Fibroblast of skin of right biceps (primary cell): ENCODE results near the gene ADGB.
"Not testable (repeated sequence)": the region's sequence is repeated elsewhere in the genome, so short reads cannot be mapped to it uniquely, and the experiment has no call there.

Experiments used
- DNase-seq: peaks from one replicate; pipeline ENCODE4 v3.0.0-alpha.2; 2013

Gene ADGB

DNA sequence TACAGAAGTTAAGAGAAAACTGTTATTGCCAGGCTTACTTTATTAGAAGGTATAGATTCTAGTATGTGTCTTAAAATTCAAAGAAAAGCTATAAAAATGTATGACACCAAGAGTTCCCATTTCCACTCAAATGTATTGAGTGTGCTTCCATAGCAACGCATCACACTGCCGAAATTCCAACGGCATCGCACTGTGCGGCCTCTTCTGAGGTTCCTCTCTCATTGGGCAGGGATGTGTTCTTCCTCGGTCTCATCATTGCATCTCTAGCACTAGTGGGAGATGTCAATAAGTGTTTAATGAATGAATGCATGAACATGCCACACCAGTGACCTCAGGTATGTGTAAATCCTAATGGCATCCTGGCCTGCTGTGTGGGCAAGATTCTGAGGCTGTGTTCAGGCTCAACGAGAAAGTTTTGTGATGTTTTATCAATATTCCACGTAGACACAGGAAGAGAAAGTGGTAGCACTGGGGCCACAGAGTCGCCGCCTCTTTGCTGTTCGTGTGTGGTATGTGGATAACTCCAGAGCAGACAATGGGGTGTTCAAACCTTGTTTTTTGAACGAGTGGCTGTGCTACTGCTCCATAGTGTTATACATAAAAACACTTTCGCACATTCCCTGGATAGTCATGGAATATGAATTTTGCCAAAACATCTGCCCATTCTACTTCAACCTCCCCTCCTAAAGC lies 171.6 kb downstream of the ADGB start:
- DNase-seq = no peak

- DNase-seq = peak; percentile 8
Observed at GRCh38 chr6:146770965-146771735, 172.4 kb downstream of the ADGB start.

DNA sequence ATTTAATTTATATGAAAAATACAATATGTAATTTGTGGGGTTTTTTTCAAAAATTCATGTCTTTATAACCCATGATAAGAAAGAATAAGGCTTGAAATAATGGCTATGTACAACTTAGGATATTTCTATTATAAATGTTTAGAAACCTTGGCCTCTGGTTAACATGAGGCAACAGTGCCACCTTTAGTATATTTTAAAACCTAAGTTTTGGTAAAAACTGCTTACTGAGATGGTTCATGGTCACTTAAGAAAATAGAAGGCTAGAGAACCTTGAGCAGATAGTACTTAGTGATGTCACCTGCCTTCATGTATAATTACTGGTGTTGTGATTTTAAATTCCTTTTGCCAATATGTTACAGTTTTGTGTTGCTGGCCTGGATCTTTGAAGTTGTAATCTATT lies 176.4 kb downstream of the ADGB start:
- no peak for DNase-seq

GRCh38 chr6:146781836-146782235 lies 183.1 kb downstream of the ADGB start:
- DNase-seq = no peak

DNA sequence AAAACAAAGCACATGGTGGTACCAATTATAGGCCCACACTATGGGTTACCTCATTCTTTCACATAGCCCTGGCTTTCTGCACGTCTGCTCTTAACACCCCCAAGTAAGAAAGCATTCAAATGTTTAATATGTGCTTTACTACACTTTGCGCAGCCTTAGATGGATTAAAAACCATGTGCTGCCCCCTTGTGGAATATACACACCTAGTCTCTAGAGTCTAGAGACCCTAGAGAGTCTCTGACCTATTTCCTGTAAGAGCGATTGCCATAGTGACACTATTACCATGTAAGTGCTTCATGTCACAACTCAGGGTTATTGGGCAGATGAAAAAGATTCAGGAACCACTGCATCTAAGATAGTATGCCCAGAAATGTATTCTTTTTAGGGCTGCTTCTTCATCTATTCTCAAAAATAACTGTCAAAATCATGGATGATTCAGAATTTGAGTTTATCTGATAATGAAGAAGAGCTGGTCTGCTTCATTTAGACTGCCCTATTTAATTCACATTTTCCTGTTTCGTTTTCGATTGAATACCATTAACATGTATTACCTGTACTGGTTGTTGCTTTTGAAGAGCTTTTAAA lies 186.3 kb downstream of the ADGB start:
- DNase-seq = peak; percentile 42

- peak; percentile 38 for DNase-seq
Observed at GRCh38 chr6:146787876-146788508, 189.2 kb downstream of the ADGB start.

DNA sequence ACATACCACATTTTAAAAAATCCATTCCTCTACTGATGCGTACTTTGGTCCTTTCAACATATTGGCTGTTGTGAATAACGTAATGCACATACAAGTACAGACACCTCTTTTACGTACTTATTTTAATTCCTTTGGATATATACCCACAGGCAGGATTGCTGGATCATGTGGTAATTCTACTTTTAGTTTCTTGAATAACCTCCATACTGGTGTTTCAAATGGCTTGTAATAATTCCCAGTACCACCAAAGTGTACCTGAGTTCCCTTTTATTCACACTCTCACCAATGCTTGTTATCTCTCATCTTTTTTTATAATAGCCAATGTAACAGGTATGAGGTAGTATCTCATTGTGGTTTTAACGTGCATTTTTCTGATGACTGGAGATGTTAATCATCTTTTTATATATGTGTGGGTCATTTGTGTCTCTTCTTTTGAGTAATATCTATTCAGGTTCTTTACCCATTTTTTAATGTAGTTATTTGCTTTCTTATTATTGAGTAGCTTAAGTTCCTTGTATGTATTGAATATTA lies 191.9 kb downstream of the ADGB start:
- DNase-seq = no peak

DNA sequence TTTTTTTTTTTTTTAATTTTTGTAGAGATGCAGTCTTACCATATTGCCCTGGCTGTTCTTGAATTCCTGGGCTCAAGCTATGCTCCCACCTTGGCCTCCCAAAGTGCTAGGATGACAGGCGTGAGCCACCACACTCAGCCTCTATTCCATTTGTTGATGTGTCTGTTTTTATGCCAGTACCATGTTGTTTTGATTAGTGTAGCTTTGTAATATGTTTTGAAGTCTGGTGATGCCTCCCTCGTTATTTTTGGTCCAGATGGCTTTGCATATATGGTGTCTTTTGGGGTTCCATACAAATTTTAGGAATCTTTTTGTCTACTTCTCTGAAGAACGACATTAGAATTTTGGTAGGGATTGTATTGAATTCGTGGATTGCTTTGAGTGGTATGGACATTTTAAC lies 193.2 kb downstream of the ADGB start:
- no peak for DNase-seq

DNA sequence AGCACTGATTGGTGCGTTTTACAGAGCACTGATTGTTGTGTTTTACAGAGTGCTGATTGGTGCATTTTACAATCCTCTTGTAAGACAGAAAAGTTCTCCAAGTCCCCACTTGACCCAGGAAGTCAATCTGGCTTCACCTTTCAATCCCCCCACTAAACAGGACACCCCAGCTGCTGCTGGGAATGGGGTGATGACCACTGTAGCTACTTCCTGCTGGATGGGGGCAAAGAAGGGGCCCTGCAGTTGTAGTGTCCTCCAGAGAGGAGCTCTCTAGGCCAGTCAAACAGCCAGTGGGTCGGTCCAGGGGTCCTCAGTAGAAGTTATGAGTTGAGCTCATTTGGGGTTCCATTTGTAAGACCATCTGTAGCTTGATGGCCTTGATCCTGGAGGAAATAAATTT lies 194.4 kb downstream of the ADGB start:
- DNase-seq = not testable (repeated sequence)

DNA sequence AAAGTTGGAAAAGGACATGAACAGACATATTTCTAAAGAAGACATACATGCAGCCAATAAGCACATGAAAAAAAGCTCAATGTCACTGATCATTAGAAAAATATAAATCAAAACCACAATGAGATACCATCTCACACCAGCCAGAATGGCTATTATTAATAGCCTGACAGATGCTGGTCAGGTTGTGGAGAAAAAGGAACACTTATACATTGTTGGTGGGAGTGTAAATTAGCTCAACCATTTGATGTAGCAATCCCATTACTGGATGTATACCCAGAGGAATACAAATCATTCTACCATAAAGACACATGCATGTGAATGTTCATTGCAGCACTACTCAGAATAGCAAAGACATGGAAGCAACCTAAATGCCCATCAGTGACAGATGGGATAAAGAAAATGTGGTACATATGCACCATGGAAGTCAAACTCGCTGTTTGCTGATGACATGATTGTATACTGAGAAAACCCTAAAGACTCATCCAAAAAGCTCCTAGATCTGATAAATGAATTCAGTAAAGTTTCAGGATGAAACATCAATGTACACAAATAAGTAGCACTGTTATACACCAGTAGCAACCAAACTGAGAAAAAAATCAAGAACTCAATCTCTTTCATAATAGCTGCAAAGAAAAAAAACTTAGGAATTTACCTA lies 196.8 kb downstream of the ADGB start:
- DNase-seq = no peak

DNA sequence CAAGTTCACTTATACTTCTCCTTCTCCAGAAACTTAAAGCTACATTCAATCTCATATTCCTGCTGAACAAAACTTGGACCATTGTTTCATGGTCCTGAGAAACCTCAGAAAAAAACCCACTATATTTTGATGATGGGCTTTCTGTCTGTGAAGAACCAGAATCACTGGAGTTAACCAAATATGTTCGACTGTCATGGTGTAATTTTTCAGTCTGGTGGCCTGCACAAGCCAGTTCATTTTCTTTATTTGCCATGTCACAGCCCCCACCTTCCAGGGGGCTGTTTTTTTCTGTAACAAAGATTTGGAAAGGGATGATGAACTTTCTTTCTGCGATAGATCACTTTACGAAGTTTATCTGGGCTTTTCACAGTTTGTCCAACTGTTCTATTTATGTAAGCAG lies 204.4 kb downstream of the ADGB start:
- not testable (repeated sequence) for DNase-seq

DNA sequence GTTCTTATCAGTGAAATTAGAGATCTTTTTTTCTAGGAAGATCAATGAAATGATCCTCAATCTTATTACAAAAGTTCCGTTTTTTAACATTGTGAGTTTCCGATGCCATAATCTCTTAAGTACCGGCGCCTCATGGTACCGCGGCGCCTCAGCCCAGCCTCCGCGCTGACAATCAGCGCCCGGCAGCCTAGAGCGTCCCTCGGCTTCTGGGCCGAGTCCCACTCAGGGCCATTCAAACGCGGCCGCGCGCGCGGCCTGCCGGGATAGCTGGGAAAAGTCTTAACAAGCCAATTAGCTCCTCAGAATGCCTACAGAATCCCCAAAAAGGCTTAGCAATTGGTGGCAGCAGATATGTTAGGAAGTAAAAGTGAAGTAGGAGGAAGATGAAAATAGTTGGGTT lies 204.8 kb downstream of the ADGB start:
- DNase-seq = no peak

DNA sequence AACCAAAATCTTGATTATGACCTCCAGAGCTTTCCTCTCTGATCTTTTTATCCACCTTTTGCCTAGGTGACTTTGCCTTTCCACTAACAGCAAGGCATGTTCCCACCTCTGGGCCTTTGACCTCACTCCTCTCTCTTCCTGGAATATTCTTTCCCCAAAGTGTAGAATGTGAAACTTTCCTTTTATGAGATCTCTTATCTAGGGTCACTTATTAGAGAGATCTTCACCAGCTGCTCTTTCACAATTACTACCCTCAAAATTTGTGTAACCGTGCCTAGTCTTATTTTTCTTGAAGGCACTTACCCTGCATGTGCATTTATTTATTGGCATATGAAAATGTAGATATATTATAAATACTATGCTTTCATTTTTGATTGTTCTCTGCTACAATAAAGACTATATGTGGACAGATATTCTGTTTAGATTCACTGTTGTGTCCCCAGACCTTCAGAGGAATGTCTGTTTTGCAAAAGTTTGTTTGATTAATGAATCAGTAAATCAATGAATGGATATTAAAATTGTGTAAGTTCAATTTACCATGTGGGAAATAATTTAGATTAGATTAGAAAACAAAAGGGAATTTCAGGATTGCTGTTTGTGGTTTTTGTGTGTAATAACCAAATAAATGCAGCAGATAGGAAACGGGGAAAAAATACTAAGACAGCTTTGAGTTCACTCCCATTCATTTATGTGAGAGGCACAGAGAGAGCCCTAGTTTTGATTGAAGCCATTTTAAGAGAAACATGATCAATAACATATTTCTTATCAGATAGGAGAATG lies 207.0 kb downstream of the ADGB start:
- DNase-seq = no peak

GRCh38 chr6:146809014-146809413 lies 210.2 kb downstream of the ADGB start:
- not testable (repeated sequence) for DNase-seq

GRCh38 chr6:146812811-146813321 lies 214.1 kb downstream of the ADGB start:
- DNase-seq = peak; percentile 65

DNA sequence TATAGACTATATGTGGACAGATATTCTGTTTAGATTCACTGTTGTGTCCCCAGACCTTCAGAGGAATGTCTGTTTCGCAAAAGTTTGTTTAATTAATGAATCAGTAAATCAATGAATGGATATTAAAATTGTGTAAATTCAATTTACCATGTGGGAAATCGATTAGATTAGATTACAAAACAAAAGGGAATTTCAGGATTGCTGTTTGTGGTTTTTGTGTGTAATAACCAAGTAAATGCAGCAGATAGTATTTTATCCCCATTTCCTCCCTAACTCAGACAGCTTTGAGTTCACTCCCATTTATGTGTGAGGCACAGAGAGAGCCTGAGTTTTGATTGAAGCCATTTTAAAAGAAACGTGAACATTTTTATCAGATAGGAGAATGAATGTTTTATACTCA lies 214.8 kb downstream of the ADGB start:
- peak; percentile 51 for DNase-seq

GRCh38 chr6:146814148-146814750 lies 215.5 kb downstream of the ADGB start:
- peak; percentile 12 for DNase-seq

DNA sequence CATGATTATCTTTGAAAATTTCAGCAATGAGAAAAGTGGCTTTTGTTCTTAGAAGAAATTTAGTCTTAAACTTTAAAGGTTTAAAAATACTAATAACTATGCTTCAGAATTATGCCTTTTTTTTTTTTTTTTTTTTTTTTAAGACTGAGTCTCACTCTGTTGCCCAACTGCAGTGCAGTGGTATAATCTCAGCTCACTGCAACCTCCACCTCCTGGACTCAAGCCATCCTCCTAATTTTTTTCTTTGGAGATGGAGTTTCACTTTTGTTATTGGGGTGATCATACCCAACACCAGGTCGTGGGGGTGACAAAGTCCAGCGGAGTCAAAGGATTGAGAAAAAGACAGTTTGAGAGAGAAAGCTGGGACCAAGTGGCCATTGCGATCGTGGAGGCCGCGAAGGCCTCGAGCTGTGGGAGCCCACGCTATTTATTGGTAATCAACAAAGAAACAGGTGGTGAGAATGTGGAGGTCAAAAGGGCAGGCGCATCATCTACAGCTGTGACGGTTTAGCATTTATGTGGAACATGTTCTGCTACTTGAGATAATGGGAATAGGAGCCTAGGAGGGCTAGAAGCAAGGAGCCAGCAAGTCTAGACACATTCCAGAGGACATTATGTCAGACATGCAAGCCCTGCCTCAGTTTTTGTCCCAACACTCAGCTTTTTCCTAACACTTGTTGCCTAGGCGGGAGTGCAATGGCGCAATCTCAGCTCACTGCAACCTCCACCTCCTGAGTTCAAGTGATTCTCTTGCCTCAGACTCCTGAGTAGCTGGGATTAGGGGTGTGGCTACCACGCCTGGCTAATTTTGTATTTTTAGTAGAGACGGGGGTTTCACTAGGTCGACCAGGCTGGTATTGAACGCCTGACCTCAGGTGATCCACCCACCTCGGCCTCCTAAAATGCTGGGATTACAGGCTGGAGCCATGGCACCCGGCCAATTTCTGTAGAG lies 217.0 kb downstream of the ADGB start:
- DNase-seq = peak; percentile 28

DNA sequence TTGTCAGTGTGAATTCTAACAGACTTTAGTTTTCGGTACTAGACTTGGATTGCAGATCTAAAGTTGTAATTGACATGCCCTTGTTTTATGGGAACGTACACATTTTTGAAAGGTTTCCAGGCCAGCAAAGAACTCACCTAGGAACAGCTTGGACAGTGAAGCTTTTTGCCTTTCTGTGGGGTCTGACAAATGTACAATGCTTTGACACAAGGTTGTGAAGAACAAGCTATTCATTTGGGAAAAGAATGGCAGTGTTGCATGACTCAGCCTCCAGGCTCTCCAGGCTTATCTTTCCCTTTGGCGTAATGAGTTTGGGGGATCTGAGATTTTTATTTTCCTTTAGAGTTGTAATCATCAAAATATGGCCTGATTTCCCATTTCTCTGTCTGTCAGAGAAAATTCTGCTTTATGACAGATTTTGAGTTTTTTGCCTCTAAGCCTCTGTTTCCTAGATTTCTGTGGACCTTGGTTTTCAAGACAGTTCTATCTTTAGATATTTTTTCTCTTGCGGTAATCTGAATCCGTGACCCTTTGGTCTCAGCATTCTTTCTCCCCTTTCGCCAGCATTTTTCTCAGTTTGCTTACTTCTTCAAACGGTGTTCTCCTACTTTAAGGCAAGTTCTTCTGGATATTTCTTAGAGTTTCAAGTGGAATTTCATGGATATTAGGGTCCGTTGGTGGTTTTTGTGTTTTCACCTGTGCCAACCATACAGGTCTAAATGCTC lies 221.0 kb downstream of the ADGB start:
- peak; percentile 8 for DNase-seq
